NAMALWA (cell line): Measurements from ENCODE around the gene OSBP2.

ENCODE experiments used
- DNase-seq: peaks from one replicate; pipeline ENCODE4 v3.0.0-alpha.2; 2015; ENCODE audit warnings: low spot score

Gene OSBP2

GRCh38 chr22:30903876-30904460, 209.3 kb downstream of the OSBP2 start:
- no peak for DNase-seq

GRCh38 chr22:30905696-30906341, 211.1 kb downstream of the OSBP2 start:
- no peak for DNase-seq

- DNase-seq, result no peak
These were observed 211.7 kb downstream of the OSBP2 start for GRCh38 chr22:30906411-30906810.

GRCh38 chr22:30906946-30907345, 212.3 kb downstream of the OSBP2 start:
- DNase-seq, result no peak

- no peak for DNase-seq
These were observed 213.4 kb downstream of the OSBP2 start for GRCh38 chr22:30908051-30908461.

- no peak for DNase-seq
These were observed 214.6 kb downstream of the OSBP2 start for GRCh38 chr22:30909306-30909705.

- no peak for DNase-seq
These were observed 215.7 kb downstream of the OSBP2 start for GRCh38 chr22:30910358-30910757.

- no peak for DNase-seq
These were observed 224.1 kb downstream of the OSBP2 start for GRCh38 chr22:30918761-30919160.

GRCh38 chr22:30919973-30920372, 225.3 kb downstream of the OSBP2 start:
- no peak for DNase-seq

GRCh38 chr22:30920407-30920806, 225.7 kb downstream of the OSBP2 start:
- DNase-seq, result peak; percentile 84

- DNase-seq, result no peak
These were observed 226.4 kb downstream of the OSBP2 start for GRCh38 chr22:30921108-30921507.

GRCh38 chr22:30922151-30922611, 227.5 kb downstream of the OSBP2 start:
- DNase-seq, result no peak

- DNase-seq, result no peak
These were observed 228.7 kb downstream of the OSBP2 start for GRCh38 chr22:30923168-30923900.

GRCh38 chr22:30925667-30926066, 231.0 kb downstream of the OSBP2 start:
- DNase-seq, result no peak

GRCh38 chr22:30926706-30927105, 232.0 kb downstream of the OSBP2 start:
- no peak for DNase-seq

GRCh38 chr22:30927806-30928205, 233.1 kb downstream of the OSBP2 start:
- no peak for DNase-seq

- DNase-seq, result no peak
These were observed 233.7 kb downstream of the OSBP2 start for GRCh38 chr22:30928401-30928800.

GRCh38 chr22:30930228-30930627, 235.6 kb downstream of the OSBP2 start:
- no peak for DNase-seq

GRCh38 chr22:30931541-30932300, 237.0 kb downstream of the OSBP2 start:
- no peak for DNase-seq

- no peak for DNase-seq
These were observed 238.0 kb downstream of the OSBP2 start for GRCh38 chr22:30932661-30933060.

- no peak for DNase-seq
These were observed 238.8 kb downstream of the OSBP2 start for GRCh38 chr22:30933457-30933856.

GRCh38 chr22:30934053-30934452, 239.4 kb downstream of the OSBP2 start:
- no peak for DNase-seq
